H1 (cell line): ENCODE measurements around the gene NPSR1. TPM values are rescaled to one million over a fixed set of nuclear protein-coding genes. Genes with fewer than 3 reads are reported as not detected.
A peak's percentile ranks its signal among the peaks of the same experiment; 100 is the strongest.

ENCODE experiments used
- CTCF ChIA-PET: fragments of 300-600 bp; sonication (Branson Sonifier 250); formaldehyde crosslinking; loops from one replicate; lab custom pipeline; 2021; ENCODE audit not compliant: partially characterized antibody; lab: Charles Lee
- POLR2A ChIA-PET: fragments of 300-600 bp; sonication (Branson Sonifier 250); formaldehyde crosslinking; loops from one replicate; lab custom pipeline; 2021; ENCODE audit warnings: inconsistent platforms; ENCODE audit not compliant: partially characterized antibody; lab: Charles Lee
- DNase-seq, 2 experiments: peaks; one replicate each; pipeline versions ENCODE4 v3.0.0 to v3.0.0-alpha.2; 2010 to 2022; ENCODE audit warnings: low spot score in 2 of 2, low read depth in 1 of 2, mixed read lengths in 1 of 2
- FAIRE-seq: peaks from 2 replicates; lab custom pipeline; 2011; peaks lifted over from hg19 to GRCh38; lab: Jason Lieb, UNC
- H2AFZ ChIP-seq: 2 replicates; pipeline ENCODE4 v1.8.1; 2012; ENCODE audit warnings: low read length, inconsistent platforms
- H2AK5ac ChIP-seq: 2 replicates; pipeline ENCODE4 v1.6.1; 2013; ENCODE audit warnings: low read depth, low read length
- H2BK120ac ChIP-seq: replicated peaks from 2 replicates; pipeline ENCODE3; 2013; ENCODE audit warnings: low read depth, low read length, inconsistent platforms
- H2BK12ac ChIP-seq: 2 replicates; pipeline ENCODE4 v1.6.1; 2013; ENCODE audit warnings: low read depth, low read length
- H2BK15ac ChIP-seq: 2 replicates; pipeline ENCODE4 v1.6.1; 2013; ENCODE audit warnings: low read length
- H2BK20ac ChIP-seq: 2 replicates; pipeline ENCODE4 v1.6.1; 2013; ENCODE audit warnings: low read length
- H2BK5ac ChIP-seq: 2 replicates; pipeline ENCODE4 v1.6.1; 2013; ENCODE audit warnings: low read depth, low read length
- H3K14ac ChIP-seq: 2 replicates; pipeline ENCODE4 v1.6.1; 2013; ENCODE audit warnings: inconsistent platforms; ENCODE audit not compliant: insufficient read length
- H3K18ac ChIP-seq: 2 replicates; pipeline ENCODE4 v1.6.1; 2013; ENCODE audit warnings: low read length; ENCODE audit errors: extremely low read depth
- H3K23ac ChIP-seq: 2 replicates; pipeline ENCODE4 v1.6.1; 2013; ENCODE audit warnings: inconsistent platforms; ENCODE audit not compliant: insufficient read length
- H3K23me2 ChIP-seq: 2 replicates; pipeline ENCODE4 v1.6.1; 2013; ENCODE audit warnings: low read depth, low read length
- H3K27ac ChIP-seq: 2 replicates; pipeline ENCODE4 v1.6.1; 2011; ENCODE audit warnings: low read depth, low read length, inconsistent platforms
- H3K27me3 ChIP-seq, 4 experiments: replicated peaks in 1 of 4; 1 replicate in 1 of 4; 2 replicates in 3 of 4; pipeline versions ENCODE4 v1.6.1 to v1.8.1; 2011 to 2013; ENCODE audit warnings: low read length in 3 of 4, mild to moderate bottlenecking in 3 of 4, inconsistent platforms in 2 of 4, mixed read lengths in 2 of 4, moderate library complexity in 1 of 4; ENCODE audit not compliant: control insufficient read depth in 3 of 4, insufficient read depth in 3 of 4; ENCODE audit errors: extremely low read depth in 1 of 4
- H3K36me3 ChIP-seq, 4 experiments: 2 replicates each; pipeline versions ENCODE4 v1.6.1 to v1.8.1; 2011 to 2013; ENCODE audit warnings: mild to moderate bottlenecking in 4 of 4, low read length in 3 of 4, moderate library complexity in 2 of 4, control low read depth in 1 of 4, inconsistent platforms in 1 of 4; ENCODE audit not compliant: insufficient read depth in 4 of 4, control insufficient read depth in 2 of 4
- H3K4ac ChIP-seq: replicated peaks from 2 replicates; pipeline ENCODE3; 2013; ENCODE audit warnings: low read length, low read depth, mixed read lengths, inconsistent platforms; ENCODE audit not compliant: insufficient read length
- H3K4me1 ChIP-seq, 4 experiments: replicated peaks in 1 of 4; 1 replicate in 1 of 4; 2 replicates in 3 of 4; pipeline versions ENCODE4 v1.6.1 to v1.8.1; 2011 to 2013; ENCODE audit warnings: low read length in 3 of 4, inconsistent platforms in 2 of 4, mixed read lengths in 1 of 4; ENCODE audit not compliant: insufficient read depth in 4 of 4, control insufficient read depth in 3 of 4
- H3K4me2 ChIP-seq, 2 experiments: 2 replicates each; pipeline versions ENCODE4 v1.6.1 to v1.8.1; 2011 to 2013; ENCODE audit warnings: low read depth in 2 of 2, low read length in 2 of 2, control low read depth in 1 of 2, inconsistent platforms in 1 of 2, mild to moderate bottlenecking in 1 of 2; ENCODE audit not compliant: insufficient read depth in 1 of 2
- H3K4me3 ChIP-seq, 4 experiments: fragments of 200-600, 300-600 bp in 1 of 4; sonication (generic), shearing (Covaris generic), sonication (Bioruptor Twin) in 1 of 4; 2 replicates each; pipeline versions ENCODE4 v1.5.1 to v1.8.1; 2011 to 2016; ENCODE audit warnings: low read length in 4 of 4, low read depth in 3 of 4, control low read depth in 2 of 4, inconsistent platforms in 2 of 4, mild to moderate bottlenecking in 2 of 4, mixed read lengths in 1 of 4, moderate library complexity in 1 of 4; ENCODE audit not compliant: insufficient read depth in 2 of 4; ENCODE audit errors: extremely low read depth in 1 of 4
- H3K56ac ChIP-seq: replicated peaks from 2 replicates; pipeline ENCODE3; 2013; ENCODE audit warnings: low read depth, mild to moderate bottlenecking, mixed read lengths, low read length, inconsistent platforms; ENCODE audit not compliant: insufficient read length
- H3K79me1 ChIP-seq: 2 replicates; pipeline ENCODE4 v1.6.1; 2013; ENCODE audit warnings: low read depth, low read length, control low read depth
- H3K79me2 ChIP-seq, 2 experiments: 2 replicates each; pipeline versions ENCODE4 v1.6.1 to v1.8.1; 2012 to 2013; ENCODE audit warnings: low read length in 2 of 2, mild to moderate bottlenecking in 2 of 2, inconsistent platforms in 1 of 2; ENCODE audit not compliant: insufficient read depth in 2 of 2, control insufficient read depth in 1 of 2
- H3K9ac ChIP-seq, 4 experiments: replicated peaks in 1 of 4; 1 replicate in 1 of 4; 2 replicates in 3 of 4; pipeline versions ENCODE4 v1.6.1 to v1.8.1; 2011 to 2013; ENCODE audit warnings: low read depth in 3 of 4, low read length in 3 of 4, control low read depth in 2 of 4, mild to moderate bottlenecking in 2 of 4, moderate library complexity in 2 of 4, inconsistent platforms in 1 of 4; ENCODE audit errors: extremely low read depth in 1 of 4
- H3K9me3 ChIP-seq, 2 experiments: 2 replicates each; pipeline versions ENCODE4 v1.6.1 to v1.8.1; 2012 to 2013; ENCODE audit warnings: mild to moderate bottlenecking in 2 of 2, moderate library complexity in 2 of 2, control low read depth in 1 of 2, inconsistent platforms in 1 of 2, low read depth in 1 of 2, low read length in 1 of 2, mixed read lengths in 1 of 2; ENCODE audit not compliant: insufficient read depth in 2 of 2
- H4K20me1 ChIP-seq, 2 experiments: replicated peaks in 1 of 2; 2 replicates each; pipeline versions ENCODE3 to v1.8.1; 2011 to 2013; ENCODE audit warnings: inconsistent platforms in 2 of 2, low read length in 2 of 2, mild to moderate bottlenecking in 1 of 2; ENCODE audit not compliant: insufficient read depth in 2 of 2, control insufficient read depth in 1 of 2
- H4K5ac ChIP-seq: 2 replicates; pipeline ENCODE4 v1.6.1; 2013; ENCODE audit warnings: low read length, low read depth, mixed read lengths, inconsistent platforms; ENCODE audit not compliant: insufficient read length
- H4K8ac ChIP-seq: 2 replicates; pipeline ENCODE4 v1.8.0; 2013; ENCODE audit warnings: mild to moderate bottlenecking, moderate library complexity, low read length, inconsistent platforms; ENCODE audit not compliant: insufficient read depth; ENCODE audit errors: extremely low read depth
- H4K91ac ChIP-seq: replicated peaks from 2 replicates; pipeline ENCODE3; 2013; ENCODE audit warnings: low read length, mixed read lengths, inconsistent platforms; ENCODE audit not compliant: insufficient read length
- CREB1 ChIP-seq: IDR thresholded peaks from 2 replicates; pipeline ENCODE4 v1.6.1; 2012; ENCODE audit warnings: inconsistent platforms
- HDAC2 ChIP-seq, 2 experiments: fragments of 300-600 bp in 1 of 2; sonication (generic) in 1 of 2; IDR thresholded peaks; 2 replicates each; pipeline ENCODE4 v1.6.1; 2011 to 2012; ENCODE audit warnings: low read depth in 2 of 2, low read length in 2 of 2, mild to moderate bottlenecking in 2 of 2, moderate library complexity in 2 of 2, borderline replicate concordance in 1 of 2, inconsistent platforms in 1 of 2
- RAD21 ChIP-seq, 2 experiments: IDR thresholded peaks in 1 of 2; conservative IDR thresholded peaks in 1 of 2; 2 replicates each; pipeline ENCODE4 v1.6.1; 2011; ENCODE audit warnings: low read depth in 2 of 2, low read length in 2 of 2, improper control_type of control experiment in 1 of 2, inconsistent platforms in 1 of 2, mild to moderate bottlenecking in 1 of 2, moderate library complexity in 1 of 2
- YY1 ChIP-seq: IDR thresholded peaks from 2 replicates; pipeline ENCODE4 v1.6.1; 2011; ENCODE audit warnings: low read depth, mild to moderate bottlenecking, low read length
- WGBS, 2 experiments: shearing (Covaris generic) in 1 of 2; methylation state at CpG; one replicate each; pipeline versions ENCODE4 v1.1.6 to v1.1.7; 2013 to 2015; ENCODE audit warnings: low lambda C conversion rate in 2 of 2, mixed read lengths in 2 of 2, inconsistent platforms in 1 of 2, low coverage in 1 of 2, missing lambda C conversion rate in 1 of 2; ENCODE audit not compliant: insufficient replicate concordance in 2 of 2, insufficient coverage in 1 of 2, insufficient read length in 1 of 2; ENCODE audit errors: extremely low coverage in 1 of 2, missing lambda C conversion rate in 1 of 2; 5-methylcytosine and 5-hydroxymethylcytosine counted together
- polyA plus RNA-seq, 7 experiments: library from polyadenylated mRNA; depleted of rRNA in 3 of 7; stranded (reverse) in 5 of 7; unstranded in 2 of 7; fragments of >200 nt in 5 of 7; fragments of 200-250 nt in 2 of 7; gene quantifications; 1 replicate in 5 of 7; 2 replicates in 1 of 7; 4 replicates in 1 of 7; pipeline versions ENCODE4 v1.2.1 to v1.2.3, GENCODE V29; 2011 to 2013; ENCODE audit warnings: missing spikeins in 2 of 7, mixed read lengths in 2 of 7
- total RNA-seq: library from RNA; stranded (reverse); fragmentation: NEBNext Ultra II Directional; extraction: Animal tissue kit (Norgen Biotek cat#: 25700); gene quantifications from 2 replicates; pipeline ENCODE4 v1.2.1, GENCODE V29; 2021
- TF ChIP-seq, protein P1 (sequence below), 3 experiments: IDR thresholded peaks; 1 replicate in 2 of 3; 2 replicates in 1 of 3; pipeline versions ENCODE4 v1.5.1 to v1.6.1; 2011; ENCODE audit warnings: low read length in 3 of 3, mild to moderate bottlenecking in 3 of 3, inconsistent platforms in 2 of 3, low read depth in 1 of 3, moderate library complexity in 1 of 3; ENCODE audit not compliant: insufficient read depth in 1 of 3; ENCODE audit errors: control extremely low read depth in 1 of 3

Gene NPSR1
- total and polyA plus RNA-seq, 2 of the 8 experiments (the other 6 are each of a cell fraction or from before 2014, with no cell fraction given) = not detected

DNA sequence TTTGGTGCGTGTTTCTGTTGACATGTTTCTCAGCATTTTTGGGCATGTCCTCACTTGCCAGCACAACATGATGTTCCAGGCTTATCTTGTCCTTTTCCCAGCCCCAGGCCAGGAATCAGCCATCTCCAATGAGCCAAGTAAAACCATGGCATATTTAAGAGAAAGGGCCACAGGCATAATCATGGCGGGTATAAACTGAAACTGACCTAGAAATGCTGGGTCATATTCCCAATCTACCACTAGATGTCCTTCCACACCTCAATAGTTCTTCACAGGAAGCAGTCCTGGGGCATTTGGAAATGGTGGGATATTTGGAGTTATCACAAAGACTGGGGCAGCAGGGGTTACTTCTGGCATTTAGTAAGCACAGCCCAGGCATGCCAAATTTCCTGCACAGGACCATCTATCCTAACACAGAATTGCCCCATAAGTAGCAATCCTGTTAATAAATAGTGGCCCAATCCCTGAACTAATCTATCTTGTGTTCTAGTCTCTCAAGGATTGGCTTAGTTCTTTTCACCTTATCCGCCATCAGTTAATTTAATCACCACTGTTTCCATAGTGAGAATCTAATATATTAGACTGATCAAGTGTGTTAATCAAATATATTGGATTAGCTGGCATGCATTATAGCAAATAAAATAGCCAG, 101.6 kb downstream of the NPSR1 start:
- Histone ChIP-seq H3K9ac (no peak overlapping the region), H3K4me1 (no peaks in the 10 kb centered on the region; a peak in 2 of 7 replicates), H2BK120ac (no peak overlapping the region), H3K4ac (no peak overlapping the region), H3K27me3 (no peaks in the 10 kb centered on the region), H4K91ac (no peak overlapping the region), H3K79me1 (no peaks in the 10 kb centered on the region), H2BK12ac (no peak overlapping the region; the same call in 1 of the 2 replicates), H3K79me2 (no peaks in the 10 kb centered on the region), H3K56ac (no peak overlapping the region), H3K4me3 (no peak overlapping the region), H4K8ac (peak overlapping the region; percentile 69; the same call in 1 of the 2 replicates), H2AK5ac (no peak overlapping the region), H3K27ac (no peak overlapping the region), H3K23me2 (no peaks in the 10 kb centered on the region), H3K18ac (0 out of 2 replicates have a peak overlapping the region, but pooled peaks have one; percentile 62), H2BK5ac (no peak overlapping the region), H3K9me3 (no peaks in the 10 kb centered on the region), H4K5ac (no peak overlapping the region), H3K23ac (no peak overlapping the region), H2BK15ac (peak overlapping the region; percentile 88; the same call in 1 of the 2 replicates), H3K36me3 (no peaks in the 10 kb centered on the region), H2AFZ (peak overlapping the region; percentile 99), H3K4me2 (no peak overlapping the region), H2BK20ac (no peak overlapping the region), H4K20me1 (no peaks in the 10 kb centered on the region), H3K14ac (no peak overlapping the region)
- WGBS, 2 experiments = 73% methylated on average over 3 of the region's 3 CpGs; no CpG with 5 or more reads in 1 of the 2 experiments
- FAIRE-seq = peak; percentile 98
- DNase-seq = no peak
- CTCF ChIA-PET = interaction anchor here (1.1 to 1.7 kb wide), 6 partner anchors 9 to 84 kb away, joined by 3 to 8 read pairs (median 3); no protein-coding TSS in a partner anchor
- TF ChIP-seq RAD21 (IDR thresholded peaks at IDR 0.05 in 1 of 2, conservative IDR thresholded peaks at IDR 0.05 in 1 of 2; ENCODE audit: low read depth in 2 of 2, low read length in 2 of 2) = peak; percentile 79 to 88
- TF ChIP-seq YY1 = peak; percentile 87
- no peak for TF ChIP-seq CREB1
- TF ChIP-seq, protein P1, sequence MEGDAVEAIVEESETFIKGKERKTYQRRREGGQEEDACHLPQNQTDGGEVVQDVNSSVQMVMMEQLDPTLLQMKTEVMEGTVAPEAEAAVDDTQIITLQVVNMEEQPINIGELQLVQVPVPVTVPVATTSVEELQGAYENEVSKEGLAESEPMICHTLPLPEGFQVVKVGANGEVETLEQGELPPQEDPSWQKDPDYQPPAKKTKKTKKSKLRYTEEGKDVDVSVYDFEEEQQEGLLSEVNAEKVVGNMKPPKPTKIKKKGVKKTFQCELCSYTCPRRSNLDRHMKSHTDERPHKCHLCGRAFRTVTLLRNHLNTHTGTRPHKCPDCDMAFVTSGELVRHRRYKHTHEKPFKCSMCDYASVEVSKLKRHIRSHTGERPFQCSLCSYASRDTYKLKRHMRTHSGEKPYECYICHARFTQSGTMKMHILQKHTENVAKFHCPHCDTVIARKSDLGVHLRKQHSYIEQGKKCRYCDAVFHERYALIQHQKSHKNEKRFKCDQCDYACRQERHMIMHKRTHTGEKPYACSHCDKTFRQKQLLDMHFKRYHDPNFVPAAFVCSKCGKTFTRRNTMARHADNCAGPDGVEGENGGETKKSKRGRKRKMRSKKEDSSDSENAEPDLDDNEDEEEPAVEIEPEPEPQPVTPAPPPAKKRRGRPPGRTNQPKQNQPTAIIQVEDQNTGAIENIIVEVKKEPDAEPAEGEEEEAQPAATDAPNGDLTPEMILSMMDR (IDR thresholded peaks at IDR 0.05; ENCODE audit: control extremely low read depth in 1 of 3, insufficient read depth in 1 of 3, low read depth in 1 of 3, low read length in 3 of 3) = peak in 2 of 3 experiments; percentile 64 to 76; a peak in 3 of 4 replicates
- no peak for TF ChIP-seq HDAC2 (IDR thresholded peaks at IDR 0.05; ENCODE audit: borderline replicate concordance in 1 of 2, low read depth in 2 of 2, low read length in 2 of 2)
- POLR2A ChIA-PET = no interaction called here
